ENCODE results near the gene CLEC4E. TPM values are rescaled to one million over a fixed set of nuclear protein-coding genes. Genes with fewer than 3 reads are reported as not detected.

The CLEC4E gene
- total RNA-seq, 6 experiments from 2014 or later: 0.42 to 3.1 (median 0.99) TPM

GRCh38 chr12:8563356-8563755, 22.7 kb upstream of the CLEC4E start:
- intact Hi-C loops (cut with DNase I): no loop called here
- Histone ChIP-seq H3K36me3 (no peaks in the 10 kb centered on the region), H3K4me1 (no peaks in the 10 kb centered on the region), H3K27me3 (no peaks in the 10 kb centered on the region), H3K27ac (no peak overlapping the region), H3K9me3 (no peaks in the 10 kb centered on the region), H3K4me3 (no peak overlapping the region)
- ATAC-seq (no peak), DNase-seq (no peak)
- WGBS (ENCODE audit: insufficient coverage, low coverage, low lambda C conversion rate, missing lambda C conversion rate): 50% methylated on average over 3 of the region's 3 CpGs
- no peak for TF ChIP-seq POLR2A (IDR thresholded peaks at IDR 0.05)
- TF ChIP-seq CTCF (IDR thresholded peaks at IDR 0.05): no peak

- intact Hi-C loops (cut with DNase I): no loop called here
- no peaks in the 10 kb centered on the region for H3K4me1 ChIP-seq
- H3K4me3 ChIP-seq: no peak overlapping the region
- 73% methylated on average over 3 of the region's 6 CpGs for WGBS (ENCODE audit: insufficient coverage, low coverage, low lambda C conversion rate, missing lambda C conversion rate)
- no peak overlapping the region for H3K27ac ChIP-seq
- no peaks in the 10 kb centered on the region for H3K27me3 ChIP-seq
- H3K9me3 ChIP-seq: no peaks in the 10 kb centered on the region
- H3K36me3 ChIP-seq: no peaks in the 10 kb centered on the region
- ATAC-seq (no peak), DNase-seq (no peak)
- TF ChIP-seq CTCF (IDR thresholded peaks at IDR 0.05): no peak
- no peak for TF ChIP-seq POLR2A (IDR thresholded peaks at IDR 0.05)
These were observed 21.6 kb upstream of the CLEC4E start for GRCh38 chr12:8562310-8562709.

- H3K27ac ChIP-seq: no peak overlapping the region
- no peak overlapping the region for H3K4me3 ChIP-seq
- H3K36me3 ChIP-seq: no peaks in the 10 kb centered on the region
- no peaks in the 10 kb centered on the region for H3K9me3 ChIP-seq
- WGBS (ENCODE audit: insufficient coverage, low coverage, low lambda C conversion rate, missing lambda C conversion rate): 29% methylated on average over 4 of the region's 4 CpGs
- no peak for ATAC-seq
- intact Hi-C loops (cut with DNase I): no loop called here
- TF ChIP-seq POLR2A (IDR thresholded peaks at IDR 0.05) (no peak), CTCF (IDR thresholded peaks at IDR 0.05) (no peak)
- H3K27me3 ChIP-seq: no peaks in the 10 kb centered on the region
- DNase-seq: no peak
- no peaks in the 10 kb centered on the region for H3K4me1 ChIP-seq
These were observed 20.3 kb upstream of the CLEC4E start for GRCh38 chr12:8561011-8561410.

- intact Hi-C loops (cut with DNase I): no loop called here
- no peak for ATAC-seq
- Histone ChIP-seq H3K27me3 (no peaks in the 10 kb centered on the region), H3K4me1 (no peaks in the 10 kb centered on the region), H3K27ac (no peak overlapping the region), H3K9me3 (no peaks in the 10 kb centered on the region), H3K36me3 (no peaks in the 10 kb centered on the region), H3K4me3 (no peak overlapping the region)
- TF ChIP-seq POLR2A (IDR thresholded peaks at IDR 0.05) (no peak), CTCF (IDR thresholded peaks at IDR 0.05) (no peak)
- no peak for DNase-seq
- 67% methylated on average over 10 of the region's 11 CpGs for WGBS (ENCODE audit: insufficient coverage, low coverage, low lambda C conversion rate, missing lambda C conversion rate)
These were observed 19.0 kb upstream of the CLEC4E start for GRCh38 chr12:8559676-8560075.

GRCh38 chr12:8556531-8557097, 15.9 kb upstream of the CLEC4E start:
- Histone ChIP-seq H3K4me1 (no peaks in the 10 kb centered on the region), H3K36me3 (no peaks in the 10 kb centered on the region), H3K27ac (no peak overlapping the region), H3K27me3 (no peaks in the 10 kb centered on the region), H3K9me3 (no peaks in the 10 kb centered on the region), H3K4me3 (no peak overlapping the region)
- WGBS (ENCODE audit: insufficient coverage, low coverage, low lambda C conversion rate, missing lambda C conversion rate): 40% methylated on average over 2 of the region's 2 CpGs
- intact Hi-C loops (cut with DNase I): no loop called here
- TF ChIP-seq CTCF (IDR thresholded peaks at IDR 0.05) (no peak), POLR2A (IDR thresholded peaks at IDR 0.05) (no peak)
- ATAC-seq (no peak), DNase-seq (no peak)
